Kidney (tissue), 14 donors: ENCODE data around the gene SYK. TPM values are rescaled to one million over a fixed set of nuclear protein-coding genes. Genes with fewer than 3 reads are reported as not detected.

Experiments used
- DNase-seq, 5 donors: peaks; one replicate each; pipeline ENCODE4 v3.0.0-alpha.2; 2013 to 2020
- FAIRE-seq: peaks from 2 replicates; lab custom pipeline; 2012; peaks lifted over from hg19 to GRCh38; lab: Jason Lieb, UNC
- H3K27ac ChIP-seq, 2 donors: one replicate each; pipeline ENCODE4 v1.7.0; 2013; ENCODE audit warnings: low read depth in 2 of 2, low read length in 2 of 2, inconsistent platforms in 1 of 2
- H3K27me3 ChIP-seq: one replicate; pipeline ENCODE4 v1.7.1; 2013; ENCODE audit warnings: low read length, inconsistent platforms; ENCODE audit not compliant: control insufficient read depth, insufficient read depth
- H3K36me3 ChIP-seq, 3 donors: one replicate each; pipeline versions ENCODE4 v1.7.0 to v1.7.1; 2013; ENCODE audit warnings: low read length in 3 of 3, control low read depth in 1 of 3, inconsistent platforms in 1 of 3; ENCODE audit not compliant: insufficient read depth in 3 of 3, control insufficient read depth in 2 of 3
- H3K4me1 ChIP-seq, 3 donors: one replicate each; pipeline versions ENCODE4 v1.7.0 to v1.7.1; 2013; ENCODE audit warnings: low read length in 3 of 3, inconsistent platforms in 1 of 3, low read depth in 1 of 3; ENCODE audit not compliant: control insufficient read depth in 2 of 3, insufficient read depth in 2 of 3
- H3K4me3 ChIP-seq, 3 donors: one replicate each; pipeline versions ENCODE4 v1.7.0 to v1.8.1; 2013; ENCODE audit warnings: low read length in 3 of 3, control low read depth in 1 of 3, inconsistent platforms in 1 of 3
- H3K9ac ChIP-seq, 3 donors: one replicate each; pipeline versions ENCODE4 v1.7.0 to v1.7.1; 2013; ENCODE audit warnings: low read length in 3 of 3, control low read depth in 1 of 3, inconsistent platforms in 1 of 3
- H3K9me3 ChIP-seq, 3 donors: one replicate each; pipeline versions ENCODE4 v1.7.0 to v1.7.1; 2013; ENCODE audit warnings: low read length in 3 of 3, control low read depth in 1 of 3, inconsistent platforms in 1 of 3; ENCODE audit not compliant: control insufficient read depth in 2 of 3, insufficient read depth in 1 of 3
- CTCF ChIP-seq: IDR thresholded peaks from 3 replicates; pipeline ENCODE4 v1.5.1; 2012; ENCODE audit warnings: mild to moderate bottlenecking, moderate library complexity, borderline replicate concordance; ENCODE audit not compliant: insufficient read depth; ENCODE audit errors: extremely low read depth
- intact Hi-C: fragments of 100-400 bp; cut with DNase I; formaldehyde crosslinking; loops from one replicate; pipeline ENCODE4 v1.11.1; 2022
- polyA plus RNA-seq: library from polyadenylated mRNA; stranded (reverse); fragments of 350-450 nt; fragmentation: Illumina TruSeq; extraction: RNeasy Lipid Tissue Mini Kit (QIAGEN cat#74804); gene quantifications from one replicate; pipeline ENCODE4 v1.2.3, GENCODE V29; 2014; ENCODE audit warnings: low read depth, low replicate concordance; ENCODE audit not compliant: insufficient read depth
- total RNA-seq: library from RNA; stranded (reverse); fragmentation: NEBNext Ultra II Directional; extraction: Animal tissue kit (Norgen Biotek cat#: 25700); gene quantifications from one replicate; pipeline ENCODE4 v1.2.1, GENCODE V29; 2021
- donor health status: control.
- donor health status: control.
- donor health status: control.
- donor health status: control.
- donor health status: control.
- donor health status: DM: yes; HTN: yes; CAD: no.
- donor health status: Normal renal cell carcinoma (clear cell type).

Gene SYK
- total and polyA plus RNA-seq, 2 donors from 2014 or later, result 13.3 to 52.2 TPM

GRCh38 chr9:90855208-90855902 is 53.7 kb downstream of the SYK start:
- DNase-seq (no peak), FAIRE-seq (no peak)
- Histone ChIP-seq H3K9ac (no peak overlapping the region), H3K27me3 (no peaks in the 10 kb centered on the region), H3K27ac (no peak overlapping the region), H3K9me3 (no peaks in the 10 kb centered on the region), H3K4me3 (no peak overlapping the region), H3K36me3 (no peaks in the 10 kb centered on the region), H3K4me1 (no peaks in the 10 kb centered on the region)
- intact Hi-C loops, result no loop called here
- no peak for TF ChIP-seq CTCF

- Histone ChIP-seq H3K27ac (no peak overlapping the region), H3K27me3 (no peaks in the 10 kb centered on the region), H3K36me3 (no peaks in the 10 kb centered on the region), H3K9me3 (no peaks in the 10 kb centered on the region), H3K4me3 (no peak overlapping the region), H3K9ac (no peak overlapping the region), H3K4me1 (no peaks in the 10 kb centered on the region)
- intact Hi-C loops, result no loop called here
- DNase-seq, result no peak
- FAIRE-seq, result no peak
- no peak for TF ChIP-seq CTCF
These were observed 55.5 kb downstream of the SYK start for GRCh38 chr9:90857091-90857490.

- Histone ChIP-seq H3K27me3 (no peaks in the 10 kb centered on the region), H3K4me3 (no peak overlapping the region), H3K27ac (no peak overlapping the region), H3K36me3 (no peaks in the 10 kb centered on the region), H3K4me1 (no peaks in the 10 kb centered on the region), H3K9me3 (no peaks in the 10 kb centered on the region), H3K9ac (no peak overlapping the region)
- no peak for TF ChIP-seq CTCF
- no peak for FAIRE-seq
- intact Hi-C loops, result no loop called here
- no peak for DNase-seq
These were observed 56.2 kb downstream of the SYK start for GRCh38 chr9:90857855-90858254.
